ENCODE data around the gene TSHZ3. TPM values are rescaled to one million over a fixed set of nuclear protein-coding genes. Genes with fewer than 3 reads are reported as not detected.

TSHZ3 gene
- total RNA-seq, 4 donors from 2014 or later, result 2.1 to 3.2 (median 2.7) TPM

- Histone ChIP-seq H3K9me3 (no peaks in the 10 kb centered on the region), H3K4me3 (peak overlapping the region; percentile 98), H3K36me3 (no peaks in the 10 kb centered on the region), H3K27me3 (peaks cover 30% of the 10 kb centered on the region), H3K27ac (no peak overlapping the region), H3K4me1 (peaks cover 39% of the 10 kb centered on the region)
- 50% methylated on average over 11 of the region's 11 CpGs for WGBS
- TF ChIP-seq CTCF (IDR thresholded peaks at IDR 0.05), result no peak
- no peak for TF ChIP-seq POLR2A (IDR thresholded peaks at IDR 0.05)
- no peak for TF ChIP-seq EP300 (IDR thresholded peaks at IDR 0.05)
- TF ChIP-seq POLR2AphosphoS5 (IDR thresholded peaks at IDR 0.05), result no peak
- DNase-seq (ENCODE audit: low spot score in 2 of 2), result no peak
These were observed 1.3 kb downstream of the TSHZ3 start for GRCh38 chr19:31347828-31348392.

- Histone ChIP-seq H3K27me3 (peaks cover 24% of the 10 kb centered on the region), H3K9me3 (no peaks in the 10 kb centered on the region), H3K4me1 (peaks cover 34% of the 10 kb centered on the region), H3K27ac (no peak overlapping the region), H3K36me3 (no peaks in the 10 kb centered on the region), H3K4me3 (no peak overlapping the region)
- TF ChIP-seq EP300 (IDR thresholded peaks at IDR 0.05), result no peak
- no peak for TF ChIP-seq CTCF (IDR thresholded peaks at IDR 0.05)
- no peak for TF ChIP-seq POLR2AphosphoS5 (IDR thresholded peaks at IDR 0.05)
- no peak for TF ChIP-seq POLR2A (IDR thresholded peaks at IDR 0.05)
- DNase-seq (ENCODE audit: low spot score in 2 of 2), result no peak
- 74% methylated on average over 3 of the region's 3 CpGs for WGBS
These were observed 1.9 kb downstream of the TSHZ3 start for GRCh38 chr19:31347354-31347753.

- Histone ChIP-seq H3K36me3 (no peaks in the 10 kb centered on the region), H3K27ac (no peak overlapping the region), H3K4me3 (no peak overlapping the region), H3K4me1 (peaks cover 24% of the 10 kb centered on the region), H3K9me3 (no peaks in the 10 kb centered on the region), H3K27me3 (peaks cover 15% of the 10 kb centered on the region)
- TF ChIP-seq CTCF (IDR thresholded peaks at IDR 0.05) (no peak), EP300 (IDR thresholded peaks at IDR 0.05) (no peak), POLR2A (IDR thresholded peaks at IDR 0.05) (no peak), POLR2AphosphoS5 (IDR thresholded peaks at IDR 0.05) (no peak)
- 83% methylated on average over 8 of the region's 8 CpGs for WGBS
- DNase-seq (ENCODE audit: low spot score in 2 of 2), result no peak
These were observed 2.8 kb downstream of the TSHZ3 start for GRCh38 chr19:31346184-31347059.

- H3K4me1 ChIP-seq, result peaks cover 29% of the 10 kb centered on the region
- no peaks in the 10 kb centered on the region for H3K36me3 ChIP-seq
- WGBS, result 65% methylated on average over 7 of the region's 9 CpGs
- H3K4me3 ChIP-seq, result no peak overlapping the region
- DNase-seq (ENCODE audit: low spot score in 2 of 2), result no peak
- H3K27me3 ChIP-seq, result peaks cover 10% of the 10 kb centered on the region
- no peak overlapping the region for H3K27ac ChIP-seq
- no peaks in the 10 kb centered on the region for H3K9me3 ChIP-seq
- TF ChIP-seq CTCF (IDR thresholded peaks at IDR 0.05) (no peak), POLR2AphosphoS5 (IDR thresholded peaks at IDR 0.05) (no peak), EP300 (IDR thresholded peaks at IDR 0.05) (no peak), POLR2A (IDR thresholded peaks at IDR 0.05) (no peak)
These were observed 4.8 kb downstream of the TSHZ3 start for GRCh38 chr19:31344403-31344802.

- DNase-seq (ENCODE audit: low spot score in 2 of 2), result no peak
- no peak for TF ChIP-seq POLR2A (IDR thresholded peaks at IDR 0.05)
- no peak for TF ChIP-seq CTCF (IDR thresholded peaks at IDR 0.05)
- TF ChIP-seq POLR2AphosphoS5 (IDR thresholded peaks at IDR 0.05), result no peak
- TF ChIP-seq EP300 (IDR thresholded peaks at IDR 0.05), result no peak
- H3K4me1 ChIP-seq, result peaks cover 25% of the 10 kb centered on the region
- H3K27ac ChIP-seq, result no peak overlapping the region
- no peaks in the 10 kb centered on the region for H3K9me3 ChIP-seq
- 87% methylated on average over 5 of the region's 5 CpGs for WGBS
- no peak overlapping the region for H3K4me3 ChIP-seq
- peaks cover 3% of the 10 kb centered on the region for H3K27me3 ChIP-seq
- H3K36me3 ChIP-seq, result no peaks in the 10 kb centered on the region
These were observed 6.3 kb downstream of the TSHZ3 start for GRCh38 chr19:31342926-31343325.

All from suprapubic skin (tissue), 4 donors.